Retinal pigment epithelial cell (primary cell): Measurements from ENCODE around the gene ZNF823.
"Not testable (repeated sequence)": the region's sequence is repeated elsewhere in the genome, so short reads cannot be mapped to it uniquely, and the experiment has no call there.

Experiments
- DNase-seq: peaks from one replicate; pipeline ENCODE4 v3.0.0-alpha.2; 2010; ENCODE audit warnings: low read depth
- H3K4me3 ChIP-seq: 2 replicates; pipeline ENCODE4 v1.5.1; 2011; ENCODE audit warnings: mild to moderate bottlenecking, low read length, control low read depth, moderate library complexity
- CTCF ChIP-seq: conservative IDR thresholded peaks from 2 replicates; pipeline ENCODE4 v1.5.1; 2011; ENCODE audit warnings: low read depth, low read length, control low read depth, inconsistent platforms

The ZNF823 gene

GRCh38 chr19:11771520-11771919, 32.8 kb upstream of the ZNF823 start:
- H3K4me3 ChIP-seq, DNase-seq: not testable (repeated sequence)
- peak; percentile 17 for TF ChIP-seq CTCF

DNA sequence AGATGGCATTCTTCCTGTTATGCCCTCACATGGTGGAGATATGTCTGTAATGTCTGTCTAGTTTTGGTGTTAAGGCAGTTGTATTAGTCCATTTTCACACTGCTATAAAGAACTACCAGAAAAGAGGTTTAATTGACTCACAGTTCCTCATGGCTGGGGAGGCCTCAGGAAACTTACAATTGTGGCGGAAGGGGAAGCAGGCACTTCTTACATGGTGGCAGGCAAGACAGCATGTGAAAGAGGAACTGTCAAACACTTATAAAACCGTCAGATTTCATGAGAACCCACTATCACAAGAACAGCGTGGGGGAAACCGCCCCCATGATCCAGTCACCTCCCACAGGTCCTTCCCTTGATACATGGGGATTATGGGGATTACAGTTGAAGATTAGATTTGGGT, 31.2 kb upstream of the ZNF823 start:
- no peak for DNase-seq
- no peak for TF ChIP-seq CTCF
- H3K4me3 ChIP-seq: no peak overlapping the region

- TF ChIP-seq CTCF: no peak
- peak overlapping the region; percentile 91 for H3K4me3 ChIP-seq
- DNase-seq: no peak
These were observed 28.9 kb upstream of the ZNF823 start for GRCh38 chr19:11767633-11768133.

DNA sequence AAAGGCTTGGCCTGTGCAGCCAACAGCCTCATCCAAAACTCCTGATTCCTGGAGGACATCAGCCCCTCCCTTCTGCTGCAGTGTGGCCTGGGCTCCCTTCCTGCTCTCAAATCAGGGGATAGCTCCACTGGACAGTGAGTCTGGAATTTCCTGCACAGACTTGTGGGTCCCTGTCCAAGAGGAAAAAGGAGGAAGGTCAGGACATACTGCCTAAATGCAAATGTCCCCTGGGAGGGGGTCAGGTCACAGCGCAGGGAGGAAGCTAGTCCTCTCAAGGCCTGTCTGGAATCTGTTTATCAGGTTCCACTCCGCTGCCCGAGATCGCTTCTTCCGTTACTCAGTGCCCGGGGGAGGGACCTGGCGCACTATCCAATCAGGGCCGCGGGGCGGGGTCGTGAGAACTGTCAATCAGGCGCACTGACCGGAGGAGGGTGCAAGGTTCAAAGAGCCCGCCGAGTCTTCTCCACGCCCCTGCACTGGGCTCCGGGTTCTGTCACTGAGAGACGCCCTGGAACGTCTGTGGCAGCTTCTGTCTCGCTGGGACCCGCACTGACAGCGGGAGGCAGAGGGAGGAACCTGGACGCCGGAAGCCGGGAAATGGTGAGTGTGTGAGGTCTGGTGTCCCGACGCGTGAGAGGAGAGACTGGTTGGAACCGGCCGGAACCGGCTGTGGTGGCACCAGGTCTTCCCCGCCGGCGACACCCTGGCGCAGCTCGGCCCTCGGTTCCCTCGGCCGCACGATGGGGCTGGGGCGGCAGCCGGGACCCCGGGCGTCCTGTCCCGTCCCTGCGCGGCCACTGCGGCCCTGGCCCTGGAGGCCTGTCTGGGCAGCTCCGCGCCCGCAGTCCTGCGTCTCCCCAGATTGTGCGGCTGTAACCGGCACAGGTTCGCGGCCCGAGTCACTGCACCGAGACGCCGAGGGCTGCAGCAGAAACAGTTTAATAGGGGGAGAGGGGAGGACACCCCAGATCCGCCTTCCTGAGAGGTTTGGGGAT, 28.1 kb upstream of the ZNF823 start, which contains the start of gene ZNF441:
ZNF441 (plus strand) TSS at position 404 of the 995 bp plus-strand sequence; CDS start at position 598, 194 bp downstream.
- TF ChIP-seq CTCF: no peak
- DNase-seq: peak; percentile 60
- peak within 1 kb of the TSS; percentile 91 for H3K4me3 ChIP-seq

DNA sequence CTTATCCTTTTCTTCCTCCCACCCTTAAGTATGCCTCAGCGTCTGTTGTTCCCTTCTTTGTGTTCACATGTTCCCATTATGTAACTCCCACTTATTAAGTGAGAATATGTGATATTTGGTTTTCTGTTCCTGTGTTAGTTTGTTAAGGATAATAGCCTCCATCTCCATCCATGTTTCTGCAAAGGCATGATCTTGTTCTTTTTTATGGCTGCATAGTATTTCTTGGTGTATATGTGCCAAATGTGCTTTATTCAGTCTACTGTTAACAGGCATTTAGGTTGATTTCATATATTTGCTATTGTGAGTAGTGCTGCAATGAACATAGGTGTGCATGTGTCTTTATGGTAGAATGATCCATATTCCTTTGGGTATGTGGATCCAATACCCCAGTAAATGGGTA, 24.9 kb upstream of the ZNF823 start:
- DNase-seq: no peak
- no peak for TF ChIP-seq CTCF
- H3K4me3 ChIP-seq: no peak overlapping the region

DNA sequence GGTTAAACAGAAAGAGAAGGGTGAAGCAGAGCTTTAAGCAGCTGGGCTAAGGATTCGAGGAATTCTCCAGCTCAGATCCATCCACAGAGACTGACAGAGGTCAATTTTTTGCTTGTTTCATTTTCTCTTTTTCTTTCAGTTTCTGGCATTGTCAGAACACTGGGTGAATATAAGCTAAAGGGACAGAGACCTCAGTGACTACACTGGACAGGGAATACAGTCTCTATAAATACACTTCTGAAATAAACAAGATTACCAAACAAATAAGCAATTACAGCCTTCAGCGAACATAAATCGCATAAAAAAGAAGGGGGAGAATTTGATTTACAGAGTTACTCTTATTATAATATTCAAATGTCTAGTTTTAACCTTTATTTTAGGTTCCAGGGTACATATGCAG, 24.4 kb upstream of the ZNF823 start:
- no peak overlapping the region for H3K4me3 ChIP-seq
- no peak for DNase-seq
- TF ChIP-seq CTCF: no peak
